H1 (cell line): ENCODE data around the gene MVD. TPM values are rescaled to one million over a fixed set of nuclear protein-coding genes. Genes with fewer than 3 reads are reported as not detected.

Experiments used
- CHD7 ChIP-seq: fragments of 300-600 bp; sonication (generic); IDR thresholded peaks from 2 replicates; pipeline ENCODE4 v1.7.1; 2012; ENCODE audit warnings: low read length, moderate library complexity, mild to moderate bottlenecking, inconsistent platforms; ENCODE audit not compliant: insufficient replicate concordance
- polyA plus RNA-seq, 7 experiments: library from polyadenylated mRNA; depleted of rRNA in 3 of 7; stranded (reverse) in 5 of 7; unstranded in 2 of 7; fragments of >200 nt in 5 of 7; fragments of 200-250 nt in 2 of 7; gene quantifications; 1 replicate in 5 of 7; 2 replicates in 1 of 7; 4 replicates in 1 of 7; pipeline versions ENCODE4 v1.2.1 to v1.2.3, GENCODE V29; 2011 to 2013; ENCODE audit warnings: missing spikeins in 2 of 7, mixed read lengths in 2 of 7
- total RNA-seq: library from RNA; stranded (reverse); fragmentation: NEBNext Ultra II Directional; extraction: Animal tissue kit (Norgen Biotek cat#: 25700); gene quantifications from 2 replicates; pipeline ENCODE4 v1.2.1, GENCODE V29; 2021

The MVD gene
- total and polyA plus RNA-seq, 2 of the 8 experiments (the other 6 are each of a cell fraction or from before 2014, with no cell fraction given): 47.2 to 77.3 TPM

- no peak for TF ChIP-seq CHD7
Observed at GRCh38 chr16:88665570-88665969, 2.7 kb upstream of the MVD start (continued).
